RWPE1 (cell line): Measurements from ENCODE around the gene EEF2K.

Experiments
- CTCF ChIA-PET: fragments of 350-600 bp; sonication (Branson Sonifier 250); formaldehyde crosslinking; extraction: SDS; loops from one replicate; lab custom pipeline; 2021; lab: Yijun Ruan, JAX
- POLR2A ChIA-PET: fragments of 400-600 bp; formaldehyde crosslinking; extraction: SDS; loops from one replicate; lab custom pipeline; 2020; ENCODE audit warnings: antibody characterized with exemption; ENCODE audit not compliant: low non-redundant PET; lab: Yijun Ruan, JAX
- DNase-seq: peaks from one replicate; pipeline ENCODE4 v3.0.0; 2012; ENCODE audit warnings: low spot score
- H3K27ac ChIP-seq: fragments of 450-650 bp; 2 replicates; pipeline ENCODE4 v1.5.1; 2017
- CTCF ChIP-seq: fragments of 450-650 bp; conservative IDR thresholded peaks from 2 replicates; pipeline ENCODE4 v1.5.1; 2017; ENCODE audit warnings: low read depth, mild to moderate bottlenecking

The EEF2K gene

DNA sequence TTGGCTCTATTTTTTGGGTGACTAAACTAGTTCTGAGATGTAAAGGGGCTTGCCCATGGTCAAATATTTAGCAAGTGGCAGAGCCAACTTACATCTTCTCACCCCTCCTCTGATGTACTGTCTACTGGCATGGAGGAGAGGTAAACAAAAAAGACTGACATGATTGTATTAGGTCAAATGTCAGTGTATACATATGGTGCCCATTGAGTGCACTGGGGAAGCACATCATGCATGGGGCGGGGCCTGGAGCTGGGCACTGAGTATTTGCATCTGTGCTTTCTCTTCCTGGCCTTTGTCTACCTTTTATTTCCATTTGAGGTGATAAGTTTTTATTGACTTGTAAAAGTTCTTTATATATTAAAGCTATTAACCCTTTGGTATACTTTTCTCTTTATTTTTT, 68.8 kb downstream of the EEF2K start:
- H3K27ac ChIP-seq, result no peak overlapping the region
- TF ChIP-seq CTCF, result no peak
- CTCF ChIA-PET, result no interaction called here
- POLR2A ChIA-PET, result interaction anchor here (0.6 kb wide), 1 partner anchor 8 kb away, joined by 3 read pairs; no protein-coding TSS in a partner anchor
- DNase-seq, result no peak

GRCh38 chr16:22278441-22279230, 72.6 kb downstream of the EEF2K start:
- TF ChIP-seq CTCF, result no peak
- POLR2A ChIA-PET, result interaction anchor here (0.7 kb wide), 1 partner anchor 16 kb away, joined by 7 read pairs; no protein-coding TSS in a partner anchor

GRCh38 chr16:22282254-22282892, 76.3 kb downstream of the EEF2K start:
- ChIA-PET CTCF (no interaction called here), POLR2A (interaction anchor here (0.7 kb wide), 1 partner anchor 7 kb away, joined by 3 read pairs; no protein-coding TSS in a partner anchor)
- DNase-seq, result no peak
- no peak overlapping the region for H3K27ac ChIP-seq
- TF ChIP-seq CTCF, result no peak

More at GRCh38 chr16:22278441-22279230, 72.6 kb downstream of the EEF2K start:
- peak overlapping the region; percentile 16; the same call in 1 of the 2 replicates for H3K27ac ChIP-seq
- CTCF ChIA-PET, result interaction anchor here (0.6 to 0.7 kb wide), 2 partner anchors 10 to 1373 kb away, joined by 3 to 5 read pairs; no protein-coding TSS in a partner anchor
- DNase-seq, result no peak

DNA sequence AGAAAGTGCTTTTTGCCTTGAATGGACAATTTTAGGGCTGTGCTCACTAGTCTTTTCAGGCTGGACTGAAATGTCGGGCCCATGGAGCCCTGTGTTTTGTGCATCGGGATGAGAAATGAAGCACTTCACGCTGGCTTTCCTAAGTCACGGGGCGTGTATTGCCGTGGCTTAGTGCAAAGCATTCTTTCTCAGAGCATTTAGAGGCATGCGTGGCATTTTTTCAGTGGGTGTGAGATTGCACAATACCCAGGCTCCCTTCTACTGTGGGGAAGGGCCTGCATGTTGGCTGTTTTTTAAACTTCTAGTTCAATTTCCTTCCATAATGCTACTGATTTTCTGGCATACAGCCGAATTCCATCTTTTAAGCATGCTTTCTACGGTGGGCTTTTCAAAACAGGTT, 78.6 kb downstream of the EEF2K start:
- no peak for DNase-seq
- TF ChIP-seq CTCF, result no peak
- ChIA-PET POLR2A (no interaction called here), CTCF (no interaction called here)
- H3K27ac ChIP-seq, result no peak overlapping the region

GRCh38 chr16:22285080-22285479, 79.0 kb downstream of the EEF2K start:
- ChIA-PET POLR2A (no interaction called here), CTCF (no interaction called here)
- DNase-seq, result no peak
- H3K27ac ChIP-seq, result no peak overlapping the region
- no peak for TF ChIP-seq CTCF

- no peak for TF ChIP-seq CTCF
- ChIA-PET CTCF (interaction anchor here (1.4 kb wide), 1 partner anchor 85 kb away, joined by 4 read pairs; the partner anchor contains the start of gene EEF2K), POLR2A (no interaction called here)
- H3K27ac ChIP-seq, result no peak overlapping the region
- no peak for DNase-seq
Observed at GRCh38 chr16:22291020-22291419, 84.9 kb downstream of the EEF2K start.
